ENCODE results near the gene ARRB1. TPM values are rescaled to one million over a fixed set of nuclear protein-coding genes. Genes with fewer than 3 reads are reported as not detected.
A peak's percentile ranks its signal among the peaks of the same experiment; 100 is the strongest.

Gene ARRB1
- total RNA-seq, 1 experiment from 2014 or later: 90.1 TPM

DNA sequence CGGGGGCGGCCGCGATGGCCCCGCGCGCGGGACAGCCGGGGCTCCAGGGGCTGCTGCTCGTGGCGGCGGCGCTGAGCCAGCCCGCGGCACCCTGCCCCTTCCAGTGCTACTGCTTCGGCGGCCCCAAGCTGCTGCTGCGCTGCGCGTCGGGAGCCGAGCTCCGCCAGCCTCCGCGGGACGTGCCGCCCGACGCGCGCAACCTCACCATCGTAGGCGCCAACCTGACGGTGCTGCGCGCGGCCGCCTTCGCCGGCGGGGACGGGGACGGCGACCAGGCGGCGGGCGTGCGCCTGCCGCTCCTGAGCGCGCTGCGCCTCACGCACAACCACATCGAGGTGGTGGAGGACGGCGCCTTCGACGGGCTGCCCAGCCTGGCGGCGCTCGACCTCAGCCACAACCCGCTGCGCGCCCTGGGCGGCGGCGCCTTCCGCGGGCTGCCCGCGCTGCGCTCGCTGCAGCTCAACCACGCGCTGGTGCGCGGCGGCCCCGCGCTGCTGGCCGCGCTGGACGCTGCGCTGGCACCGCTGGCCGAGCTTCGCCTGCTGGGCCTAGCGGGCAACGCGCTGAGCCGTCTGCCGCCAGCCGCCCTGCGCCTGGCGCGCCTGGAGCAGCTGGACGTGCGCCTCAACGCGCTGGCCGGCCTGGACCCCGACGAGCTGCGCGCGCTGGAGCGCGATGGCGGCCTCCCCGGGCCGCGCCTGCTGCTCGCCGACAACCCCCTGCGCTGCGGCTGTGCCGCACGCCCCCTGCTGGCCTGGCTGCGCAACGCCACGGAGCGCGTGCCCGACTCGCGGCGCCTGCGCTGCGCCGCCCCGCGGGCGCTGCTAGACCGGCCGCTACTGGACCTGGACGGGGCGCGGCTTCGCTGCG lies 110.2 kb downstream of the ARRB1 start (continued):
- TF ChIP-seq, protein P1, sequence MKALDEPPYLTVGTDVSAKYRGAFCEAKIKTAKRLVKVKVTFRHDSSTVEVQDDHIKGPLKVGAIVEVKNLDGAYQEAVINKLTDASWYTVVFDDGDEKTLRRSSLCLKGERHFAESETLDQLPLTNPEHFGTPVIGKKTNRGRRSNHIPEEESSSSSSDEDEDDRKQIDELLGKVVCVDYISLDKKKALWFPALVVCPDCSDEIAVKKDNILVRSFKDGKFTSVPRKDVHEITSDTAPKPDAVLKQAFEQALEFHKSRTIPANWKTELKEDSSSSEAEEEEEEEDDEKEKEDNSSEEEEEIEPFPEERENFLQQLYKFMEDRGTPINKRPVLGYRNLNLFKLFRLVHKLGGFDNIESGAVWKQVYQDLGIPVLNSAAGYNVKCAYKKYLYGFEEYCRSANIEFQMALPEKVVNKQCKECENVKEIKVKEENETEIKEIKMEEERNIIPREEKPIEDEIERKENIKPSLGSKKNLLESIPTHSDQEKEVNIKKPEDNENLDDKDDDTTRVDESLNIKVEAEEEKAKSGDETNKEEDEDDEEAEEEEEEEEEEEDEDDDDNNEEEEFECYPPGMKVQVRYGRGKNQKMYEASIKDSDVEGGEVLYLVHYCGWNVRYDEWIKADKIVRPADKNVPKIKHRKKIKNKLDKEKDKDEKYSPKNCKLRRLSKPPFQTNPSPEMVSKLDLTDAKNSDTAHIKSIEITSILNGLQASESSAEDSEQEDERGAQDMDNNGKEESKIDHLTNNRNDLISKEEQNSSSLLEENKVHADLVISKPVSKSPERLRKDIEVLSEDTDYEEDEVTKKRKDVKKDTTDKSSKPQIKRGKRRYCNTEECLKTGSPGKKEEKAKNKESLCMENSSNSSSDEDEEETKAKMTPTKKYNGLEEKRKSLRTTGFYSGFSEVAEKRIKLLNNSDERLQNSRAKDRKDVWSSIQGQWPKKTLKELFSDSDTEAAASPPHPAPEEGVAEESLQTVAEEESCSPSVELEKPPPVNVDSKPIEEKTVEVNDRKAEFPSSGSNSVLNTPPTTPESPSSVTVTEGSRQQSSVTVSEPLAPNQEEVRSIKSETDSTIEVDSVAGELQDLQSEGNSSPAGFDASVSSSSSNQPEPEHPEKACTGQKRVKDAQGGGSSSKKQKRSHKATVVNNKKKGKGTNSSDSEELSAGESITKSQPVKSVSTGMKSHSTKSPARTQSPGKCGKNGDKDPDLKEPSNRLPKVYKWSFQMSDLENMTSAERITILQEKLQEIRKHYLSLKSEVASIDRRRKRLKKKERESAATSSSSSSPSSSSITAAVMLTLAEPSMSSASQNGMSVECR (CRISPR knock-in tag; IDR thresholded peaks at IDR 0.05; ENCODE audit: borderline replicate concordance): no peak; the same call in 1 of the 2 replicates
- TF ChIP-seq, protein P2, sequence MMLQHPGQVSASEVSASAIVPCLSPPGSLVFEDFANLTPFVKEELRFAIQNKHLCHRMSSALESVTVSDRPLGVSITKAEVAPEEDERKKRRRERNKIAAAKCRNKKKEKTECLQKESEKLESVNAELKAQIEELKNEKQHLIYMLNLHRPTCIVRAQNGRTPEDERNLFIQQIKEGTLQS (CRISPR knock-in tag; conservative IDR thresholded peaks at IDR 0.05): no peak
- TF ChIP-seq NR3C1 (CRISPR knock-in tag; conservative IDR thresholded peaks at IDR 0.05; ENCODE audit: low read depth) (no peak; the same call in 1 of the 2 replicates), TCF7 (CRISPR knock-in tag; IDR thresholded peaks at IDR 0.05; ENCODE audit: low read depth) (no peak; the same call in 1 of the 2 replicates), ATF1 (CRISPR knock-in tag; IDR thresholded peaks at IDR 0.05) (no peak), FOXP1 (CRISPR knock-in tag; IDR thresholded peaks at IDR 0.05; ENCODE audit: borderline replicate concordance) (peak; percentile 82), TEAD4 (CRISPR knock-in tag; IDR thresholded peaks at IDR 0.05) (no peak), ESRRA (CRISPR knock-in tag; IDR thresholded peaks at IDR 0.05; ENCODE audit: borderline replicate concordance) (peak; percentile 85; the same call in 1 of the 2 replicates), TP53 (CRISPR knock-in tag; IDR thresholded peaks at IDR 0.05) (peak; percentile 83; the same call in 1 of the 2 replicates), ETV6 (CRISPR knock-in tag; IDR thresholded peaks at IDR 0.05) (peak; percentile 66; the same call in 1 of the 2 replicates), ZNF396 (CRISPR knock-in tag; IDR thresholded peaks at IDR 0.05; ENCODE audit: borderline replicate concordance) (no peak), NFYB (CRISPR knock-in tag; conservative IDR thresholded peaks at IDR 0.05; ENCODE audit: low read depth) (no peak)
- TF ChIP-seq, protein P3, sequence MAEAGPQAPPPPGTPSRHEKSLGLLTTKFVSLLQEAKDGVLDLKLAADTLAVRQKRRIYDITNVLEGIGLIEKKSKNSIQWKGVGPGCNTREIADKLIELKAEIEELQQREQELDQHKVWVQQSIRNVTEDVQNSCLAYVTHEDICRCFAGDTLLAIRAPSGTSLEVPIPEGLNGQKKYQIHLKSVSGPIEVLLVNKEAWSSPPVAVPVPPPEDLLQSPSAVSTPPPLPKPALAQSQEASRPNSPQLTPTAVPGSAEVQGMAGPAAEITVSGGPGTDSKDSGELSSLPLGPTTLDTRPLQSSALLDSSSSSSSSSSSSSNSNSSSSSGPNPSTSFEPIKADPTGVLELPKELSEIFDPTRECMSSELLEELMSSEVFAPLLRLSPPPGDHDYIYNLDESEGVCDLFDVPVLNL (CRISPR knock-in tag; IDR thresholded peaks at IDR 0.05; ENCODE audit: borderline replicate concordance, low read depth): no peak
- TF ChIP-seq, protein P4, sequence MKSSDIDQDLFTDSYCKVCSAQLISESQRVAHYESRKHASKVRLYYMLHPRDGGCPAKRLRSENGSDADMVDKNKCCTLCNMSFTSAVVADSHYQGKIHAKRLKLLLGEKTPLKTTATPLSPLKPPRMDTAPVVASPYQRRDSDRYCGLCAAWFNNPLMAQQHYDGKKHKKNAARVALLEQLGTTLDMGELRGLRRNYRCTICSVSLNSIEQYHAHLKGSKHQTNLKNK (CRISPR knock-in tag; IDR thresholded peaks at IDR 0.05): no peak
- TF ChIP-seq, protein P5, sequence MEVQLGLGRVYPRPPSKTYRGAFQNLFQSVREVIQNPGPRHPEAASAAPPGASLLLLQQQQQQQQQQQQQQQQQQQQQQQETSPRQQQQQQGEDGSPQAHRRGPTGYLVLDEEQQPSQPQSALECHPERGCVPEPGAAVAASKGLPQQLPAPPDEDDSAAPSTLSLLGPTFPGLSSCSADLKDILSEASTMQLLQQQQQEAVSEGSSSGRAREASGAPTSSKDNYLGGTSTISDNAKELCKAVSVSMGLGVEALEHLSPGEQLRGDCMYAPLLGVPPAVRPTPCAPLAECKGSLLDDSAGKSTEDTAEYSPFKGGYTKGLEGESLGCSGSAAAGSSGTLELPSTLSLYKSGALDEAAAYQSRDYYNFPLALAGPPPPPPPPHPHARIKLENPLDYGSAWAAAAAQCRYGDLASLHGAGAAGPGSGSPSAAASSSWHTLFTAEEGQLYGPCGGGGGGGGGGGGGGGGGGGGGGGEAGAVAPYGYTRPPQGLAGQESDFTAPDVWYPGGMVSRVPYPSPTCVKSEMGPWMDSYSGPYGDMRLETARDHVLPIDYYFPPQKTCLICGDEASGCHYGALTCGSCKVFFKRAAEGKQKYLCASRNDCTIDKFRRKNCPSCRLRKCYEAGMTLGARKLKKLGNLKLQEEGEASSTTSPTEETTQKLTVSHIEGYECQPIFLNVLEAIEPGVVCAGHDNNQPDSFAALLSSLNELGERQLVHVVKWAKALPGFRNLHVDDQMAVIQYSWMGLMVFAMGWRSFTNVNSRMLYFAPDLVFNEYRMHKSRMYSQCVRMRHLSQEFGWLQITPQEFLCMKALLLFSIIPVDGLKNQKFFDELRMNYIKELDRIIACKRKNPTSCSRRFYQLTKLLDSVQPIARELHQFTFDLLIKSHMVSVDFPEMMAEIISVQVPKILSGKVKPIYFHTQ (CRISPR knock-in tag; IDR thresholded peaks at IDR 0.05): no peak
- TF ChIP-seq, protein P6, sequence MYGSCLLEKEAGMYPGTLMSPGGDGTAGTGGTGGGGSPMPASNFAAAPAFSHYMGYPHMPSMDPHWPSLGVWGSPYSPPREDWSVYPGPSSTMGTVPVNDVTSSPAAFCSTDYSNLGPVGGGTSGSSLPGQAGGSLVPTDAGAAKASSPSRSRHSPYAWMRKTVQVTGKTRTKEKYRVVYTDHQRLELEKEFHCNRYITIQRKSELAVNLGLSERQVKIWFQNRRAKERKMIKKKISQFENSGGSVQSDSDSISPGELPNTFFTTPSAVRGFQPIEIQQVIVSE (CRISPR knock-in tag; IDR thresholded peaks at IDR 0.05; ENCODE audit: borderline replicate concordance): no peak
- TF ChIP-seq, protein P7, sequence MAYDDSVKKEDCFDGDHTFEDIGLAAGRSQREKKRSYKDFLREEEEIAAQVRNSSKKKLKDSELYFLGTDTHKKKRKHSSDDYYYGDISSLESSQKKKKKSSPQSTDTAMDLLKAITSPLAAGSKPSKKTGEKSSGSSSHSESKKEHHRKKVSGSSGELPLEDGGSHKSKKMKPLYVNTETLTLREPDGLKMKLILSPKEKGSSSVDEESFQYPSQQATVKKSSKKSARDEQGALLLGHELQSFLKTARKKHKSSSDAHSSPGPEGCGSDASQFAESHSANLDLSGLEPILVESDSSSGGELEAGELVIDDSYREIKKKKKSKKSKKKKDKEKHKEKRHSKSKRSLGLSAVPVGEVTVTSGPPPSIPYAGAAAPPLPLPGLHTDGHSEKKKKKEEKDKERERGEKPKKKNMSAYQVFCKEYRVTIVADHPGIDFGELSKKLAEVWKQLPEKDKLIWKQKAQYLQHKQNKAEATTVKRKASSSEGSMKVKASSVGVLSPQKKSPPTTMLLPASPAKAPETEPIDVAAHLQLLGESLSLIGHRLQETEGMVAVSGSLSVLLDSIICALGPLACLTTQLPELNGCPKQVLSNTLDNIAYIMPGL (CRISPR knock-in tag; IDR thresholded peaks at IDR 0.05): peak; percentile 78; the same call in 1 of the 2 replicates
- TF ChIP-seq, protein P8, sequence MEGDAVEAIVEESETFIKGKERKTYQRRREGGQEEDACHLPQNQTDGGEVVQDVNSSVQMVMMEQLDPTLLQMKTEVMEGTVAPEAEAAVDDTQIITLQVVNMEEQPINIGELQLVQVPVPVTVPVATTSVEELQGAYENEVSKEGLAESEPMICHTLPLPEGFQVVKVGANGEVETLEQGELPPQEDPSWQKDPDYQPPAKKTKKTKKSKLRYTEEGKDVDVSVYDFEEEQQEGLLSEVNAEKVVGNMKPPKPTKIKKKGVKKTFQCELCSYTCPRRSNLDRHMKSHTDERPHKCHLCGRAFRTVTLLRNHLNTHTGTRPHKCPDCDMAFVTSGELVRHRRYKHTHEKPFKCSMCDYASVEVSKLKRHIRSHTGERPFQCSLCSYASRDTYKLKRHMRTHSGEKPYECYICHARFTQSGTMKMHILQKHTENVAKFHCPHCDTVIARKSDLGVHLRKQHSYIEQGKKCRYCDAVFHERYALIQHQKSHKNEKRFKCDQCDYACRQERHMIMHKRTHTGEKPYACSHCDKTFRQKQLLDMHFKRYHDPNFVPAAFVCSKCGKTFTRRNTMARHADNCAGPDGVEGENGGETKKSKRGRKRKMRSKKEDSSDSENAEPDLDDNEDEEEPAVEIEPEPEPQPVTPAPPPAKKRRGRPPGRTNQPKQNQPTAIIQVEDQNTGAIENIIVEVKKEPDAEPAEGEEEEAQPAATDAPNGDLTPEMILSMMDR (IDR thresholded peaks at IDR 0.05): peak; percentile 90
- TF ChIP-seq, protein P9, sequence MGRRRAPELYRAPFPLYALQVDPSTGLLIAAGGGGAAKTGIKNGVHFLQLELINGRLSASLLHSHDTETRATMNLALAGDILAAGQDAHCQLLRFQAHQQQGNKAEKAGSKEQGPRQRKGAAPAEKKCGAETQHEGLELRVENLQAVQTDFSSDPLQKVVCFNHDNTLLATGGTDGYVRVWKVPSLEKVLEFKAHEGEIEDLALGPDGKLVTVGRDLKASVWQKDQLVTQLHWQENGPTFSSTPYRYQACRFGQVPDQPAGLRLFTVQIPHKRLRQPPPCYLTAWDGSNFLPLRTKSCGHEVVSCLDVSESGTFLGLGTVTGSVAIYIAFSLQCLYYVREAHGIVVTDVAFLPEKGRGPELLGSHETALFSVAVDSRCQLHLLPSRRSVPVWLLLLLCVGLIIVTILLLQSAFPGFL (CRISPR knock-in tag; IDR thresholded peaks at IDR 0.05; ENCODE audit: borderline replicate concordance): no peak
- TF ChIP-seq, protein P10, sequence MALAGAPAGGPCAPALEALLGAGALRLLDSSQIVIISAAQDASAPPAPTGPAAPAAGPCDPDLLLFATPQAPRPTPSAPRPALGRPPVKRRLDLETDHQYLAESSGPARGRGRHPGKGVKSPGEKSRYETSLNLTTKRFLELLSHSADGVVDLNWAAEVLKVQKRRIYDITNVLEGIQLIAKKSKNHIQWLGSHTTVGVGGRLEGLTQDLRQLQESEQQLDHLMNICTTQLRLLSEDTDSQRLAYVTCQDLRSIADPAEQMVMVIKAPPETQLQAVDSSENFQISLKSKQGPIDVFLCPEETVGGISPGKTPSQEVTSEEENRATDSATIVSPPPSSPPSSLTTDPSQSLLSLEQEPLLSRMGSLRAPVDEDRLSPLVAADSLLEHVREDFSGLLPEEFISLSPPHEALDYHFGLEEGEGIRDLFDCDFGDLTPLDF (CRISPR knock-in tag; IDR thresholded peaks at IDR 0.05): no peak
